ENCODE measurements around the gene SEC16A.

DNA sequence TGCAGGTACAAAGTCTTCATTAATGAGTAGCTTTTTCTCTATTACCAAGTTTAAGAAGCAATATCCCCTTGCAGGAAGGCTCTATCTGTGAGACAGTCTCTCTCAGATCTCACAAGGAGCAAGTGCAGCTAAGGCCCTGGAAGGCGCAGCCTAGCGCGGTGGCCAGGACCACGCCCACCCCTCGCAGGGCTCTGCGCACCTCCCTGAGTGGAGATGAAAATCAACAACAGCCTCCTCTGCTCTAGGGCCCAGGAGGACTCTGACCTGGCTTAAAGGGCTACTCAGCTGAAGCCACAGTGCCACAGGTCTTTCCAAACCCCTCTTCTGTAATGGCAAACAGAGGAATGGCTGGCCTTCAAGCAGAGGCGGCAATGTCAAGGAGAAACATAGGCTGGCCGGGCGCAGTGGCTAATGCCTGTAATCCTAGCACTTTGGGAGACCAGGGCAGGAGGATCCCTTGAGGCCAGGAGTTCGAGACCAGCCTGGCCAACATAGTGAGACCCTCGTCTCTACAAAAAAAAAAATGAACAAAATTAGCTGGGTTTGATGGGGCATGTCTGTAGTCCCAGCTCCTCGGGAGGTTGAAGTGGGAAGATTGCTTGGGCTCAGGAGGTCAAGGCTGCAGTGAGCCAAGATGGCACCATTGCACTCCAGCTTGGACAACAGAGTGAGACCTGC lies 11.9 kb downstream of the SEC16A start:
- TF ChIP-seq, protein P1, sequence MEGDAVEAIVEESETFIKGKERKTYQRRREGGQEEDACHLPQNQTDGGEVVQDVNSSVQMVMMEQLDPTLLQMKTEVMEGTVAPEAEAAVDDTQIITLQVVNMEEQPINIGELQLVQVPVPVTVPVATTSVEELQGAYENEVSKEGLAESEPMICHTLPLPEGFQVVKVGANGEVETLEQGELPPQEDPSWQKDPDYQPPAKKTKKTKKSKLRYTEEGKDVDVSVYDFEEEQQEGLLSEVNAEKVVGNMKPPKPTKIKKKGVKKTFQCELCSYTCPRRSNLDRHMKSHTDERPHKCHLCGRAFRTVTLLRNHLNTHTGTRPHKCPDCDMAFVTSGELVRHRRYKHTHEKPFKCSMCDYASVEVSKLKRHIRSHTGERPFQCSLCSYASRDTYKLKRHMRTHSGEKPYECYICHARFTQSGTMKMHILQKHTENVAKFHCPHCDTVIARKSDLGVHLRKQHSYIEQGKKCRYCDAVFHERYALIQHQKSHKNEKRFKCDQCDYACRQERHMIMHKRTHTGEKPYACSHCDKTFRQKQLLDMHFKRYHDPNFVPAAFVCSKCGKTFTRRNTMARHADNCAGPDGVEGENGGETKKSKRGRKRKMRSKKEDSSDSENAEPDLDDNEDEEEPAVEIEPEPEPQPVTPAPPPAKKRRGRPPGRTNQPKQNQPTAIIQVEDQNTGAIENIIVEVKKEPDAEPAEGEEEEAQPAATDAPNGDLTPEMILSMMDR (conservative IDR thresholded peaks at IDR 0.05; ENCODE audit: low read length) = no peak
- no peak for TF ChIP-seq EZH2phosphoT487 (IDR thresholded peaks at IDR 0.05; ENCODE audit: borderline replicate concordance, low read depth, low read length)

Measured in OCI-LY7 (cell line).